ENCODE results near the gene HDX.

The HDX gene

GRCh38 chrX:84441143-84441542 is 61.1 kb downstream of the HDX start:
- in situ Hi-C loops (cut with HindIII; ENCODE audit: low sequenced_read_pairs), result no loop called here
- H3K4me3 ChIP-seq (ENCODE audit: low read depth, low read length), result no peak overlapping the region
- DNase-seq (ENCODE audit: low read depth), result no peak
- TF ChIP-seq CTCF (IDR thresholded peaks at IDR 0.05; ENCODE audit: low read depth, low read length, missing control alignments), result no peak

DNA sequence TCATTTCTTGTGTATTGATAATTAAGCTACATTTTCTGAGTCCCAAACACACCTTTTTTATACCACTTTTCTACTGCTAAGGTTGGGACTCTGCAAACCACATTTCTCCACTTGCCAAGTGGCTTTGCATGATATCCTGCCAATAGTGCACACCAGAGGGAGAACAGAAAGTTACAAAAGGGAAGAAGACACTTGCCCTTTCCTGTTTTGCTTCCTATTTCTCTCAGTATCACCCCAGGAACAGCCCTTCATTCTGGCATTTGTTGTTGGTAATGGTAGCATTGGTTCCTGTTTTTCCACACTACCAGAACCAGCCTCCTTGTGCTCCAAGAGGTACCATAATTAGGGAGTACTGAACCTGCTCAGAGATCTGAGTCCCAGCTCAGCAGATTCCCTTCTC is 87.1 kb downstream of the HDX start:
- in situ Hi-C loops (cut with HindIII; ENCODE audit: low sequenced_read_pairs), result no loop called here
- no peak overlapping the region for H3K4me3 ChIP-seq (ENCODE audit: low read depth, low read length)
- DNase-seq (ENCODE audit: low read depth), result no peak
- no peak for TF ChIP-seq CTCF (IDR thresholded peaks at IDR 0.05; ENCODE audit: low read depth, low read length, missing control alignments)

- H3K4me3 ChIP-seq (ENCODE audit: low read depth, low read length), result no peak overlapping the region
- DNase-seq (ENCODE audit: low read depth), result no peak
- no peak for TF ChIP-seq CTCF (IDR thresholded peaks at IDR 0.05; ENCODE audit: low read depth, low read length, missing control alignments)
- in situ Hi-C loops (cut with HindIII; ENCODE audit: low sequenced_read_pairs), result no loop called here
These were observed 138.6 kb downstream of the HDX start for GRCh38 chrX:84363663-84364062.

DNA sequence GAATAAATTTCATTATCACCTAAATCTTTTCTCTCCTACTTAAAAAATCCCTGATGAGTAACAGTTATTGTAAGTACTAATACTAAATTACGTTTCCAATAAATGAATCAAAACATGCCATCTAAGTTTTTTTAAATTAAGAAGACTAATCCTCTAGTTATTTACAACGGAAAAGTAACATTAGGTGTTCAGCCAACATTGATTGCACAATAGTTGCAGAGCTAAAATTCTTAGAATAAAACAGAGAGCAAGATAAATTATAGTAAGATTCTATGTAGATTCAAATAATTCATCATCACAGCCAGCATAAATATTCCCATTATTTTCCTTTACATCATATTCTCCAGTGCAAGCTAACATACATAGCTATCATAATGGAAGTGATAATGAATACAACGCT is 139.2 kb downstream of the HDX start:
- in situ Hi-C loops (cut with HindIII; ENCODE audit: low sequenced_read_pairs), result no loop called here
- DNase-seq (ENCODE audit: low read depth), result no peak
- no peak for TF ChIP-seq CTCF (IDR thresholded peaks at IDR 0.05; ENCODE audit: low read depth, low read length, missing control alignments)
- no peak overlapping the region for H3K4me3 ChIP-seq (ENCODE audit: low read depth, low read length)

GRCh38 chrX:84362184-84362838 is 139.9 kb downstream of the HDX start:
- DNase-seq (ENCODE audit: low read depth), result no peak
- no peak overlapping the region for H3K4me3 ChIP-seq (ENCODE audit: low read depth, low read length)
- no peak for TF ChIP-seq CTCF (IDR thresholded peaks at IDR 0.05; ENCODE audit: low read depth, low read length, missing control alignments)
- in situ Hi-C loops (cut with HindIII; ENCODE audit: low sequenced_read_pairs), result no loop called here

DNA sequence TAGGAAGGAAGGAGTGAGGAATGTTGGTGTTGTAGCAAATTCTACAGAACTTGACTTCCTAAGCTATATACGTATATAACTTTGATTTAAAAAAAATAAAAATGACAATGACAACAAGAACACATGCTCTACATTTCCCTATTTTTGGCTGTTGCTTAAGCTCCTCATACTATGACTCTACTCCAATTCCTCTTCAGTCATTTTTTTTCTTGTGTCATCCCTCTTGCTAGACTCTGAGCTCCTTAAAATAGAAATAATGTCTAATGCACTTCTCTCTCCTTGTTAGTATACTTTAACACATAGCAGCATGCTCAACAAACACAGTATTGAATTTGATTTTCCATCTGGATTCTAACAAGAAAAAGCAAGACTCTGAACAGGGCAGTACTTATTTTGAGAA is 144.0 kb downstream of the HDX start:
- no peak for TF ChIP-seq CTCF (IDR thresholded peaks at IDR 0.05; ENCODE audit: low read depth, low read length, missing control alignments)
- in situ Hi-C loops (cut with HindIII; ENCODE audit: low sequenced_read_pairs), result no loop called here
- no peak for DNase-seq (ENCODE audit: low read depth)
- H3K4me3 ChIP-seq (ENCODE audit: low read depth, low read length), result no peak overlapping the region

All from astrocyte of the cerebellum (primary cell).